RWPE1 (cell line): ENCODE measurements around the gene PRKCG.

Experiments used
- CTCF ChIA-PET: fragments of 350-600 bp; sonication (Branson Sonifier 250); formaldehyde crosslinking; extraction: SDS; loops from one replicate; lab custom pipeline; 2021; lab: Yijun Ruan, JAX
- POLR2A ChIA-PET: fragments of 400-600 bp; formaldehyde crosslinking; extraction: SDS; loops from one replicate; lab custom pipeline; 2020; ENCODE audit warnings: antibody characterized with exemption; ENCODE audit not compliant: low non-redundant PET; lab: Yijun Ruan, JAX
- DNase-seq: peaks from one replicate; pipeline ENCODE4 v3.0.0; 2012; ENCODE audit warnings: low spot score
- H3K27ac ChIP-seq: fragments of 450-650 bp; 2 replicates; pipeline ENCODE4 v1.5.1; 2017
- TF ChIP-seq, protein P1 (sequence below): fragments of 450-650 bp; conservative IDR thresholded peaks from 2 replicates; pipeline ENCODE4 v1.5.1; 2017; ENCODE audit warnings: low read depth, mild to moderate bottlenecking

Gene PRKCG

GRCh38 chr19:53897459-53897858, 15.5 kb downstream of the PRKCG start:
- DNase-seq: no peak
- TF ChIP-seq, protein P1, sequence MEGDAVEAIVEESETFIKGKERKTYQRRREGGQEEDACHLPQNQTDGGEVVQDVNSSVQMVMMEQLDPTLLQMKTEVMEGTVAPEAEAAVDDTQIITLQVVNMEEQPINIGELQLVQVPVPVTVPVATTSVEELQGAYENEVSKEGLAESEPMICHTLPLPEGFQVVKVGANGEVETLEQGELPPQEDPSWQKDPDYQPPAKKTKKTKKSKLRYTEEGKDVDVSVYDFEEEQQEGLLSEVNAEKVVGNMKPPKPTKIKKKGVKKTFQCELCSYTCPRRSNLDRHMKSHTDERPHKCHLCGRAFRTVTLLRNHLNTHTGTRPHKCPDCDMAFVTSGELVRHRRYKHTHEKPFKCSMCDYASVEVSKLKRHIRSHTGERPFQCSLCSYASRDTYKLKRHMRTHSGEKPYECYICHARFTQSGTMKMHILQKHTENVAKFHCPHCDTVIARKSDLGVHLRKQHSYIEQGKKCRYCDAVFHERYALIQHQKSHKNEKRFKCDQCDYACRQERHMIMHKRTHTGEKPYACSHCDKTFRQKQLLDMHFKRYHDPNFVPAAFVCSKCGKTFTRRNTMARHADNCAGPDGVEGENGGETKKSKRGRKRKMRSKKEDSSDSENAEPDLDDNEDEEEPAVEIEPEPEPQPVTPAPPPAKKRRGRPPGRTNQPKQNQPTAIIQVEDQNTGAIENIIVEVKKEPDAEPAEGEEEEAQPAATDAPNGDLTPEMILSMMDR: no peak
- no peak overlapping the region for H3K27ac ChIP-seq
- ChIA-PET CTCF (interaction anchor here (0.6 kb wide), 1 partner anchor 56 kb away, joined by 3 read pairs; no protein-coding TSS in a partner anchor), POLR2A (no interaction called here)

DNA sequence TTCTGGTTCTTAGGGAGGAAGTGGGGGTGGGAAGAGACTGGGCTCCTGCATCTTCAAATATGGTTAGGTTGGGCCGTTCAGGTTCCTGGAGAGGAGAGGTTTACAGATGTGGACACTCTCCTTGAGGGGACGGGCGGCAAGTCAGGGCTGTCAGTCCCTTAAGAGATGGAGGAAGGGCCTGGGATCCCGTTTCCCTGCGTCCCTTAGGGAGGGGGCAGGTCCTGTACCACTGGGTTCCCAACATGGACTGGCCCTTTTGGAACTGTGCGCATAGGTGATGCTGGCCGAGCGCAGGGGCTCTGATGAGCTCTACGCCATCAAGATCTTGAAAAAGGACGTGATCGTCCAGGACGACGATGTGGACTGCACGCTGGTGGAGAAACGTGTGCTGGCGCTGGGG, 16.2 kb downstream of the PRKCG start:
- H3K27ac ChIP-seq: no peak overlapping the region
- TF ChIP-seq, protein P1: no peak
- no peak for DNase-seq
- POLR2A ChIA-PET: no interaction called here
- CTCF ChIA-PET: interaction anchor here (0.6 kb wide), 1 partner anchor 57 kb away, joined by 3 read pairs; no protein-coding TSS in a partner anchor

DNA sequence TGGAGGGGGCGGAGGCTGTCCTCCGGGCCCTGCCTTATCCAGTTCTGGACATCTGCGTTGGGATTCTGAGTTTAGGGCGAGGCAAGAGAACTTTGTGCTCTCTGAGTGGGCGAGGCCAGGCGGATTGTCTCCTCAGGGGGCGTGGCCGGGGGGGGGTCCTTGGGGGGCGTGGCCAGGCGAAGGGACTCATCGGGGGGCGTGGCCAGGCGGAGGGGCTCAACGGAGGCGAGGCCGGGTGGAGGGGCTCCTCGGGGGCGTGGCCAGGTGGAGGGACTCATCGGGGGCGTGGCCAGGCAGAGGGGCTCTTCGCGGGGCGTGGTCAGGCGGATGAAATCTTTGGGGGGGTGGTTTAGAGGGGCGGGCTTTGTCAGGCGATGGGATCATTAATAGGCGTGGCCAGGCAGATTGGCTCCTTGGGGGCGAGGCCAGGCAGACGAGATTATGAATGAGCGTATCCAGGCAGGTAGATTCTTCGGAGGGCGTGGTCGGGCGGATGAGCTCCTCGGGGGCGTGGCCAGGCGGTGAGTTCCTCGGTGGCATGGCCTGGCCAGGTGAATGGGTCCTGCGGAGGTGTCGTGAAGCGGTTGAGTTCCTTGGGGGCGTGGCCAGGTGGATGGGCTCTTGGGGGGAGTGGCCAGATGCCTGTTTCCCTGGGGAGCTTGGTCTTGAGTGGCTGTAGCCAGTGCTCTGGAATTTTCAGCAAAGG, 16.8 kb downstream of the PRKCG start:
- TF ChIP-seq, protein P1: no peak
- ChIA-PET CTCF (interaction anchor here (0.6 kb wide), 1 partner anchor 69 kb away, joined by 3 read pairs; no protein-coding TSS in a partner anchor), POLR2A (no interaction called here)
- H3K27ac ChIP-seq: no peak overlapping the region
- peak; percentile 53 for DNase-seq

DNA sequence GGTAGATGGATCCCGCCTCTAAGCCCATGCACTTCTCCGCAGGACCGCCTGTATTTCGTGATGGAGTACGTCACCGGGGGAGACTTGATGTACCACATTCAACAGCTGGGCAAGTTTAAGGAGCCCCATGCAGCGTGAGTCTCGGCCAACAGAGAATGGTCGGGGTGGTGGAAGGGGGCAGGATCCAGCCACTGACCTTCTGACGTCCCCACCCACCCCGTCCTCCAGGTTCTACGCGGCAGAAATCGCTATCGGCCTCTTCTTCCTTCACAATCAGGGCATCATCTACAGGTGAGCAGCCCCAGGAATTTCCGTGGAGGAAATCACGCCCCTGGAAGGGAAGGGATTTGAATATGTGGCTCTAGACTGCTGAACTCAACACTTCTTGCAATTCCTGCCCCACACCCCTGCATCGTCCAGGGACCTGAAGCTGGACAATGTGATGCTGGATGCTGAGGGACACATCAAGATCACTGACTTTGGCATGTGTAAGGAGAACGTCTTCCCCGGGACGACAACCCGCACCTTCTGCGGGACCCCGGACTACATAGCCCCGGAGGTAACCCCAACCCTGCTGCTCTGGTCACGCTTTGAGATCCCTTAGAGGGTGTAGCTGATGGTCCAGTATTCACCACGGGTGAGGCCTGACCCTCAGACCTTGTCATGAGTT, 18.3 kb downstream of the PRKCG start:
- POLR2A ChIA-PET: no interaction called here
- TF ChIP-seq, protein P1: no peak
- CTCF ChIA-PET: interaction anchor here (0.6 kb wide), 3 partner anchors 43 to 197 kb away, joined by 3 to 5 read pairs (median 5); no protein-coding TSS in a partner anchor
- no peak for DNase-seq
- peak overlapping the region; percentile 53 for H3K27ac ChIP-seq

DNA sequence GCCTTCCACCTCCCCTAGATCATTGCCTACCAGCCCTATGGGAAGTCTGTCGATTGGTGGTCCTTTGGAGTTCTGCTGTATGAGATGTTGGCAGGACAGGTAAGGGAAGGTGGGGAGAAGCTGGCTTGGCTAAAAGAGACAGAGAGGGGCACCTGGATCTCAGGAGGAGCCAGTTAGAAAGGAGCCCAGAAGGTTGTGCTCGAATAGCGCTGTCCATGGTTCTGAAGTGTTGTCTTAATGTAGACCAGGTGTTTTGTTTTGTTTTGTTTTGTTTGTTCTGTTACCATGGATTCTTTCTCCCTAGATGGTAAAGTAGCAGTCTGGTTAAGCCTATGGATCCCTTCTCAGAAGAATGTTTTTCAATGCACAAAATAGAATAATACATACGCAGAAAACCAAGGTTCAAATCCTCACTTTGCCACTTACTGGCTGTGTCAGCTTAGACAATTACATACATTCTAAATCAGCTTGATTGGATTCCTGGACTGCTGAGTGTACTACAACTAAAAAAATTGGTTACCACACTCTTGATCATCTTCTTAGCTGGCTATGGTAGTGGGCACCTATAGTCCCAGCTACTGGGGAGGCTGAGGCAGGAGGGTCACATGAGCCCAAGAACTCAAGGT, 21.2 kb downstream of the PRKCG start:
- CTCF ChIA-PET: interaction anchor here (0.7 to 1.0 kb wide), 2 partner anchors 31 to 157 kb away, joined by 3 to 4 read pairs; no protein-coding TSS in a partner anchor
- no peak overlapping the region for H3K27ac ChIP-seq
- peak; percentile 44 for DNase-seq
- TF ChIP-seq, protein P1: no peak
- POLR2A ChIA-PET: no interaction called here

DNA sequence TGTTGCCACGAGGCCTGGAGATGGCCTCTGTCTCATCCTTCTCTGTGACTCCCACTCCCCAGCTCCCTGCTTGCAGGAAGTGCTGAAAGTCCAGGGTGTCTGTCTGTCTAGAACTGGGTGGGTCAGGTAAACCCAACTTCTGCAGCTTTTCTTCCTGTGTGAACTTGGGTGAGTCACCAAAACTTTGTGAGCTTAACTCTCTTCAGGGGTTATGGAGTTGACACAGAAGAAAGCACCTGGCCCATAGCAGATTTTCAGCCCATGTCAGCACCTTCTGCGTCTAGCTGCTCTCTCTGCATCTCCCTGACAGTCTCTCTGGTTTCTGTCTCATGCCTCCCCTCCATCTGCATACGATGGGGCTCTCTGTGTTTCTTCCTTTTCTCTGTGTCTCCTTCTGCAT, 22.9 kb downstream of the PRKCG start:
- no peak overlapping the region for H3K27ac ChIP-seq
- no peak for DNase-seq
- TF ChIP-seq, protein P1: no peak
- ChIA-PET POLR2A (no interaction called here), CTCF (interaction anchor here (0.6 kb wide), 1 partner anchor 119 kb away, joined by 3 read pairs; no protein-coding TSS in a partner anchor)
